GM18502 (cell line): ENCODE data around the gene TMEM190.
"Not testable (repeated sequence)": the region's sequence is repeated elsewhere in the genome, so short reads cannot be mapped to it uniquely, and the experiment has no call there.

ENCODE experiments used
- ATAC-seq: cut with Tn5 transposase; IDR thresholded peaks from one replicate; pipeline ENCODE4 v1.9.1; 2021; ENCODE audit warnings: mild to moderate bottlenecking; ENCODE audit not compliant: unreplicated experiment, poor library complexity

Gene TMEM190

DNA sequence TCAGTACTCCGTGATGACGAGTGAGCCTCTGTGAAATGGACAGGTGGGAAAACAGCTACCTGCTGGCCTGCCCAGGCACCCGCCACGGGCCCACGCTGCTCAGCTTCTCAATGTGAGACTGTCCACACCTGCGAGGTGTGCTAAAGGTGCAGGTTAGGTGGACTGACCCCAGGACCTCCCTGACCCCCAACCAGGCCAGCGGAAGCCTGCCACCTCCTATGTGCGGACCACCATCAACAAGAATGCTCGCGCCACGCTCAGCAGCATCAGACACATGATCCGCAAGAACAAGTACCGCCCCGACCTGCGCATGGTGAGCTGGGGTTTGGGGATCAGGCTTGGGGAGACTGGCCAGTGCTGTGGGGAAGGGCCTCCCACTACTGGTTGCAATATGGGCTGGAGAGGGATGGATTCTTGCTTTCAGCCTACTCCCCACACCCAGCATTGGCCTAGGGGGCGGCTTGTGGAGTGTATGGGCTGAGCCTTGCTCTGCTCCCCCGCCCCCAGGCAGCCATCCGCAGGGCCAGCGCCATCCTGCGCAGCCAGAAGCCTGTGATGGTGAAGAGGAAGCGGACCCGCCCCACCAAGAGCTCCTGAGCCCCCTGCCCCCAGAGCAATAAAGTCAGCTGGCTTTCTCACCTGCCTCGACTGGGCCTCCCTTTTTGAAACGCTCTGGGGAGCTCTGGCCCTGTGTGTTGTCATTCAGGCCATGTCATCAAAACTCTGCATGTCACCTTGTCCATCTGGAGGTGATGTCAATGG, 11.3 kb downstream of the TMEM190 start:
- ATAC-seq = no peak

DNA sequence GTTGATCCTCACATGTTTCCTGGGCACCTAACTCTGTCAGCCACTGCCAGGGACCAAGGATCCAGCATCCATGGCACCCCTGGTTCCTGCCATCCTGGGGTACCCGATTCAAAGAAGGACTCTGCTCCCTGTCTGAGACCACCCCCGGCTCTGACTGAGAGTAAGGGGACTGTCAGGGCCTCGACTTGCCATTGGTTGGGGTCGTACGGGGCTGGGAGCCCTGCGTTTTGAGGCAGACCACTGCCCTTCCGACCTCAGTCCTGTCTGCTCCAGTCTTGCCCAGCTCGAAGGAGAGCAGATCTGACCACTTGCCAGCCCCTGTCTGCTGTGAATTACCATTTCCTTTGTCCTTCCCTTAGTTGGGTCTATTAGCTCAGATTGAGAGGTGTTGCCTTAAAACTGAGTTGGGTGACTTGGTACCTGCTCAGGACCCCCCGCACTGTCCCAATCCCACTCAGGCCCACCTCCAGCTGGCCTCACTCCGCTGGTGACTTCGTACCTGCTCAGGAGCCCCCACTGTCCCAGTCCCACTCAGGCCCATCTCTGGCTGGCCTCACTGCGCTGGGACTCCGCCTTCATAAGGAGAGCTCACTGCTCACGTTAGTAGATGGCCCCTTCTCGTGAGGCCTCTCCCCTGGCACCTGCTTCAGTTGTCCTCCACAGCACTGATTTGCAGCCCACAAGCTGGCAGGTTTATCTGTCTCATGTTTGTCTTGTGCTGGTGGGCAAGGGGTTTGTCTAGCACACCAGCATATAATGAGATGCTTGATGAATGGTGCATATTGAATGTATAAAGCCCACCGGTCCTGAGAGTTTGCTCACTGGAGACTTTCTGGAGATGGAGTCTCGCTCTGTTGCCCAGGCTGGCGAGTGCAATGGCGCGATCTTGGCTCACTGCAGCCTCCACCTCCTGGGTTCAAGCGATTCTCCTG, 13.0 kb downstream of the TMEM190 start:
- no peak for ATAC-seq

DNA sequence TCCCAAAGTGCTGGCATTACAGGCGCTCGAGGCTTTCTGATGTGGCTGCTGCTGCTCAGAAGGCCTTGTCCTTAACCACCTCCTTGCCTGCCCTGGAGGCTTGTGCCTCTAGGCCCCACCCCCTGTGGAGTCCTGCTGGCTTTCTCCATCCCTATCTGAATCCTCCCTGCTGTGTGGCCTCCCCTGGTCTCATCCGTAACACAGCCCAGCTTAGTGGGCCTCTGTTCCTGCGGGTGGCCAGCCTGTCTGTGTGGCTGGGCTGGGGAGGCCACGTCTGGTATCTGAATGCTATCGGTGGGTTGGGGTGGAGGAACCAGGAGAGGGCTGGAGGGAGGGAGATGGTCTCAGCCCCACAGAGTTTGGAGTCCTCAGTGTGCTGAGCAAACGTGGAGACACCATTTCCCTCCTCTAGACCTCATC, 13.8 kb downstream of the TMEM190 start:
- ATAC-seq = no peak

DNA sequence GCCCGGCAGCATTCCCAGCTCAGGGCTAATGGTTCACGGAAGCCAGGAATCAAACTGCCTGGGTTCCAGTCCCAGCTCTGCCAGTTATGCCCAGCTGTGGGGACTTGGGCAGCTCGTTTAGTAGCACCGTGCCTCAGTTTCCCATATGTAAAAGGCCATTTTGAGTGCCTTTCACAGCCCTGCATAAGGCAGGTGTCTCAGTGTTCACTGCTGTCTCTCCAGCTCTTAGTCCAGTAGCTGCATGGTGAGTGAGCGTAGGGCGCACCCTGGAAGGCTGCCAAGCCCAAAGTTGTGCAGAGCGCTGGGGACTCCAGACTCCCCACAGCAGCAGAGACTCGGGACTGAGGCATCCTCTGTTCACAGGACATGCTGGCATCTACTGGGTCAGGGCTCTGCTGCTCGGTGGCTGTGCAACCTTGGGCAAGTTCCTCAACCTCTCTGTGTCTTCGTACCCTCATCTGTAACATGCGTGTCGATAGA, 14.6 kb downstream of the TMEM190 start:
- no peak for ATAC-seq

DNA sequence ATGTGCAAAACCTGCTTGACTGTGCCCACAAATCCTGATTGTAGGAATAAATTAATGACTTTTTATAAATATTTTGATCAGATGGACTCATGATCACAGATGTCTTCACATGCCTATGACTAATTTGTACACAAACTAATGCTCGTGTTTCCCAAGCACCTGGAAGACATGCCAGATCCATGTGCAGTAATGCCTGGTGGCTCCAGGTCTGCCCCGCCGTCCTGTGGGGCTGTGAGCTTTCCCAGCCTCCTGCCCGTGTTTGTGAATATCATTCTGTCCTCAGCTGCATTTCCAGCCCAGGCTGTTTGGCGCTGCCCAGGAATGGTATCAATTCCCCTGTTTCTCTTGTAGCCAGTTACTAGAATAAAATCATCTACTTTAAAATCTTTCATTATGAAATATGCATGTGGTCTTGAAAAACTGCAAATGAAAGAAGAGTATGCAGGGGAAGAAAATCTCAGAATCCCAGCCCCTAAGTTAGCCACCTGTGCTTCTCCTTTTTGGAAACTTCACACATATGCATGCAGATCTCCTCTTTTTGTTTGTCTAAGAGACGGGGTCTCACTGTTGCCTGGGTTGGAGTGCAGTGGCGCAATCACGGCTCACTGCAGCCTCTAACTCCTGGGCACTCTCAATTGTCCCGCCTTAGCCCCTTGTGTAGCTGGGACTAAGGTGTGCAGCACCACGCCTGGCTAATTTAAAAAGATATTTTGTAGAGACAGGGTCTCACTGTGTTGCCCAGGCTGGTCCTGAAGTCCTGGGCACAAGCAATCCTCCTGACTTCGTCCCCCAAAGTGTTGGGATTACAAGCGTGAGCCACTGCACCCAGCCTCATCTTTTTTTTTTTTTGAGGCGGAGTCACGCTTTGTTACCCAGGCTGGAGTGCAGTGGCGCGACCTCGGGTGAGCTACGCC, 15.3 kb downstream of the TMEM190 start:
- ATAC-seq = no peak

DNA sequence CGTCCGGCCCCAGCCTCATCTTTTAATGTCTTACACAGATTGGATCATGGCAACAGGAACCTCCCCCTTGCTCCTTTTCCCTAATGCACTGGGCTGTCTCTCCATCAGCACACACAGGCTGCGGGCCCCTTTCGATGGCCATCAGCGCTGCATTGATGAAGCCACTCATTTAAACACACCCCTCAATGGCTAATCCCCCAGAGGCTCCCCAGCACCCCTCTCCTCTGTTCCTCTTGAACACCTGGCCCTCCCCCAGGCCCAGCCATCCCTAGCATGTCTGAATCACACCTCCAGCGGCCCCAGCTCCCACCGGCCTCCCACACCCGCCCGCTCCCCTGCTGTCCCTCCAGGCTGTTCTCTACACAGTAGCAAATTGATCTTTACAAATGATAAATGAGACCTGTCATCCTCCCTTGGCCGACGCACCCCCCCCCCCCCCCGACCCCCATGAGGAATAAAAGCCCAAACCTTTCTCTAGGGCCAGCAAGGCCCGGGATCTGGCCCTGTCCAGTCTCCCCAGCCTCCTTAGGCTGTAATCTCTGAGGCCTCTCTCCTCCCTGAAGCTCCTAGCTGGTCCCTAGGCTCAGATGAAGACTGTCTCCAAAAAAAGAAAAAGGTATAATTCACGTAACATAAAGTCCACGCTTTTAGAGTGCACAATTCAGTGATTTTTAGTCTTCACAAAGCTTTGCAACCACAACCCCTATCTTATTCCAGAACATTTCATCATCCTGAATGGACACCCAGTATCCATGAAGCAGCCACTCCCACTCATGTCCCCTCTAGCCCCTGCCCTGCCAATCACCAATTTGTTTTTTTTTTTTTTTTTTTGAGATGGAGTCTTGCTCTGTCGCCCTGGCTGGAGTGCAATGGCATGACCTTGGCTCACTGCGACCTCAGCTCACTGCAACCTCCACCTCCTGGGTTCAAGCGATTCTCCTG, 16.5 kb downstream of the TMEM190 start:
- ATAC-seq = no peak

DNA sequence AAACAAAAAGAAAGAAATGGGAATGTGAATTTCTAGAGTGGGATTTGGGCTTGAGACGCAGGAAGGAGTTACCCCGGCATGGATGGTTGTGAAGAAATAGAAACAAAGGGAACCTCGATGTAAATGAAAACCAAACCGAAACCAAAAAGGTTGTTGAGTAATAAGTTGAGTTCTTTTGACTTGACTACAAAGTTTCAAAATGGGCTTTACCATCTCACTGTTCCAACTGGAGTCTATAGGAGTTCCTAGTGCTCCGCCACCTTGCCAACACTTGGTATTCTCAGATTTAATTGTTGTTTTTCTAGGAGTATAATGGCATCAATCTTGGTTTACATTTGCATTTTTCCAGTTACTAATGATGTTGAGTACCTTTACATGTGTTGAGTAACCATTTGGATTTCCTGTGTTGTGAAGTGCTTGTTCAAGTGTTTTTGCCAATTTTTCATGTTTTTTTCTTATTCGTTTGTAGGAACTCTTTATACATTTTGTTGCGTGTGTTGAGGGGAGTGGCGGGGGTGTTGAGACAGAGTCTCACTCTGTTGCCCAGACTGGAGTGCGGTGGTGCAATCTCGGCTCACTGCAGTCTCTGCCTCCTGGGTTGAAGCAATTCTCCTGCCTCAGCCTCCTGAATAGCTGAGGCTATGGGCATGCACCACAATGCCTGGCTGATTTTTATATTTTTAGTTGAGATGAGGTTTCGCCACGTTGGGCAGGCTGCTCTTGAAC, 21.7 kb downstream of the TMEM190 start:
- no peak for ATAC-seq

DNA sequence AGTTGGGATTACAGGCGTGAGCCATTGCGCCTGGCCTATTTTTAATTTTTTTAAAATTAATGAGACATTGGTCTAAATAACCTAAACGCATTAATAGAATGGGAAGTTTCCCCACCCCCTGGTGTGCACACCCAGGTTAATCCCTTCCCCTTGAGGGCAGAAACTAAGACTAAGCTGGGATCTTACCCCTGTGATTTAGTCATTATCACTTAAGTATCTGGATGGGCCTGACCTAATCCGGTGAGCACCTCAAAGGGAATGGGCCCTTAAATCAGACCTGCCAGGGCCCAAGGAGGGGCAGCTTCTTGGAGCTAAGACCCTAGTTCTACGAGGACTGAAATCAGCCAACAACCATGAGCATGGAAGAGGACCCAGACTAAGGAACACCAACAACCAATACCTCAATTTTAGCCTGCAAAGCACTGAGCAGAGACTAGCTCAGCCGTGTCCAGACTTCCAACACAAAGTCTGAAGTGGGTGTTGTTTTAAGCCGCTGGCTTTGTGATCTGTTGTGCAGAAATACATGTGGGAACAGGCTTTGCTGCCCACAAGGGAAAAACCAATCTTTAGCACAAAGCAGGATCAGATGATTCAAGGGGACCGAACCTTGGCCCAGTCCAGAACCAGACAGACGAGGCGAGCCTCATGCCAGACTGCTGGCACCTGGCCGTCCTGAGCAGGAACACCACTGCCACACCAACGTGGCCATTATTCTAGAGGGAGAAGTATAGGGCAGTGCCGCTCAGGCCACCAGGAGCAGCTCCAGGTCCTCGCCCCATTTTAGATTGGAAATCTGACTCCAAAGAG, 23.9 kb downstream of the TMEM190 start:
- no peak for ATAC-seq

DNA sequence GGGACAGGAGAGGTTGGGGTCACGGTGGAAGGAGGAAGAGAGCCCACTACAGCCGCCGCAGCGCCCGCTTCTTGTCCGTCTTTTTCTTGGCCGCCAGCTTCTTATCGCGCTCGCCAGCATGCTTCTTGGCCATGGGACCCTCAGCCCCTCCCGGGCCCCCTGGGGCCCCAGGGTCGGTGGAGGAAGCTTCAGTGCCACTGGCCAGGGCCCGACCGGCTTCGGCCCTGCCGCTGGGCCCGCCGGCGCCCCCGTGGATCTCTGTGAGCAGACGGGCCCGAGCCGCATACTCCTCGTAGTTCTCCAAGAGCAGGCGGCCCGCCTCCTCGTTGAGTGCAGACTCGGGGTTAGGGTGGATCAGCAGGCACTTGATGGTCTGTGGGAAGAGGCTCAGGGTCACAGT, 24.8 kb downstream of the TMEM190 start:
- ATAC-seq = not testable (repeated sequence)

DNA sequence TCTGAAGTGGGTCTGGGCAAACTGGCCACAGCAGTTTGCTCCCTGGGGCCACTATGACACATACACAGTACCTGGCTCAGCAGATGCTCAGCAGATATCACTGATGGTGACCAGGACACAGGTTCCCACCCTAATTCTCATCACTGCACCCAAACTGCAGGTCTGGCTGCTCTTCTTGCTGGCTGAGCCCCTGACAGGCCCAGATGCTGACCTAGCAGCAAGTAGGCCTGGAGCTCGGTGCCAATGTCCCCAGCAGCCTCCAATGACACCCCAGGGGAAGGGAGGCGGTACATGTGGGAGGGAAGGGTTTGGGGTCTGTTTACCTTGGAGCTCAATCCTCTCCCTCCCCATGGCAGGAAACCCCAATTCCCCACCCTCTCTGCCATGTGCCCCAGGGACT, 25.9 kb downstream of the TMEM190 start:
- no peak for ATAC-seq

DNA sequence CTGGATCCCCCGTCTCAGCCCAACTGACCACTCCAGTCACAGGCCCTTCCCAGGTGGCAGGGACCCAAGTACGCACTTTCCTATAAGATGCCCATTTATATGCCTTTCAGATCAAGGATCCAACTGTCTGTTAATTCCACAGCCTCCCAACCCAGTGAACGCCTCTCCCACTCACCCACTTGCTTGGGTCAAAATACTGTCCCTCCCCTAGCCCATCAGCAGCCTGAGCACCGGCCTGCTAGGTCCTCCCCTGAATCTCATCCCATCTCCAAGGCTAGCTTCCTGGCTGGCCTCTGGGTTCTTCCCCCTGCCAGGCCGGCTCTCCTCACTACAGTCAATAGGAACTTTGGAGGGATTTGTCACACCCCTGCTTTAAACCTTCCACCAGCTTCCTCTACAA, 29.0 kb downstream of the TMEM190 start:
- no peak for ATAC-seq

DNA sequence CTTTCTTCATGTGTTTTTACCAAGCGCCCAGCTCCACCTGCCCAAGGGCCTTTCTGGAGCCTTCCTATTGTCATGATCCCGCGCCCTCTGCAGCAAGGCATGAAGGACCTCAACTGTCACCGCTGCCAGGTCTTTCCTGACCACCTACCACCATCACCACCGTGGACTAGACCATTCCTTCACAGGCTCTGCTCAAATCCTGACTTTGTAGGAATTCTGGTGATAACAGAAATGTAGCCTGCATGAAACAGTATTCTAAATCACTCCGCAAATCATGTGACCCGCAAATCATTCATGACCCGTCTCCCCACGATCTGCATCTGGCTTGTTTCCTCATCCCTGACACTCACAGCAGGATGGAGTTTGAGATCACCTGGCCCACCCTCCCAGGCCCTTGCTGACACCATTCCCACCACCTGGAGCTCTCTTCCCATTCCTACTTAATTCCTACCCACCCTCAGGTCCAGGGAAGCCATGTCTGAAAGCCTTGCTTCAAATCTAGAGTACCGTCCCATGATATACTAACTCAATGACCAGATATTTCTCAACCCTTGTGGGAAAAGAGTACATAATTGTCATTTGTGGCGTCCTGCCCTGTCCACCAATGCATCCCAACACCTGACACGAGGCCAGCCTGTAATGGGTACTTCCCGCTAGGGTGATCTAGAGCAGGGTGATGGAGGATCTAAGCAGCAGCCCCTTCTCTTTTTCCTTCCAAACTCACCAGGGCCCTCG, 29.6 kb downstream of the TMEM190 start:
- no peak for ATAC-seq

DNA sequence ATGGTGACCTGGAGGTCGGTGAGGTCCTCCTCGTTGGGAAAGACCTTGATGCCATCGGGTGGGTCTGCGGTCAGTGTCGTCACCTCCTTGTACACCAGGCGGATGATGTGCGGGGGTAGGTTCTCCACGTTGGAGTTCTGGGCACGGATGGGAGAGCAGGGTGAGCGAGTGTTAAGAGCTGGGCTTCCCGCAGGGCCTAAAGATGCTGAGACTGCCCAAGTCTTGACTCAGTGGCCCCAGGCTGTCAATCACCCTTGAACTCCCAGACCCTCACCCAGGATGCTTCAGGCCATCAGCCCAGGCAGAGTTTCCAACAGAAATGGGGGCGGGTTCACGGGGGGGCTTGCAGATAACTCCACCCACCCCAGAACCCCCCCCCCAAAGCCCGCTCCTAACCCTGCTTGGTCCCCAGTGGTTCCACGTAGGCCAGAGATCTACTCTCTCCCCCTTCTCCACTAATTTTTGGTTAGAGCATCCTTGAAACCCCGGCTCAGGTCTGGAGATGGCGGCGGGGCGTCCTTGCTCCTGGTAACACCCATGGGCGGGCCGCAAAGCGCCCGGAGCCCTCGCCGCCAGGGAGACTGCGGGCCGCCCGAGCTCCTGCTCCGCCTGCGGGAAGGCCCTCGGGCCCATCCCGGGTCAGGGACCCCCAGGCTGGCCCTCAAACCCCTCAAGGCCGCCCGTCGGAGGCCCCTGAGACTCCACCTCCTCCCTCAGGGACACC, 30.4 kb downstream of the TMEM190 start:
- ATAC-seq = no peak

DNA sequence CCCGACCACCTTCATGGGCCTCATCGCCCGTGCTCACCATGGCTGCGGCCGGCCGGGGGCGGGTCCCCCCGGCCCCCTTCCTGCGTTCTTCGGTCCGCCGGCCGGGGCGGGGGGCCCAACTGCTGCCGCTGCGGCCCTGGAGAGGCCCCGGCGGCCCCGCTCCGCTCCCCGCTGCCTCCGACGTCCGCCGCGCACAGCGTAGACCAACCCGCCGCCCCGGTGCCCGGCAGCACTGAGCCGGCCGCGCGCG, 30.8 kb downstream of the TMEM190 start, which contains the start of gene UBE2S:
UBE2S (minus strand) TSS at position 239 of the 250 bp plus-strand sequence; CDS start at position 40, 199 bp downstream.
- not testable (repeated sequence) for ATAC-seq

DNA sequence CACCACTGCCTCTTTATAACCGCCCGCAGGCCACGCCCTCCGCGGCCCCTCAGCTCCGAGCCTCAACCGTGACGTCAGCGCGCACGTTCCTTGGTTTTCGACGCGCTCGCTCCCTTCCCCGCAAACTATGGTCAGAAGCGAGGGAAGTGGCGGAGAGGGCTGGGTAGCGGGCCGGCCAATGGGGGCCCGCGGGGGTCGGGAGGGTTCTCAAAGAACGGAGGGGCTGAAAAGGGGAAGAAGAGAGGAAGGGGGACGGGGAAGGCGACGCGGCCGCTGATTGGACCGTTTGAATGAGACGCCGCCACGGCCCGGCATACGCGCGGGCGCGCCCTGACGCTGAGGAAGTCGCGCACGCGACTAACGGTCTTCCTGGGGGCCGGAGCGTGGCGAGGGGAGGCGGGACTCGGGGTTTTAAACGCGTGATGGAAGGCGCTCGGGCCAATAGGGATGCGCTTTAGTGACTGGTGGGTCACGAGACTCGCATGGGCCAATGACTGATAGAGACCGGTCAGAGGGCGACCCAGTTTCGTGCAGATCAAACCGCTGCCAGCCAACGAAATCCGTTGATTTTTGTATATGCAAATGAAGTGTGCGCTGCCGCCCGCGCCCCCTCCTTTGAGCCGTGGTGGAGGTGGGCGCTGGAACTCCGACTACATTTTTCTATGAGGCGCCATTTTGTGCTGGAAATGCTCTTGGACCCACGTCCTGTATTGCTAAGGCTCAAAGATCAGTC, 31.3 kb downstream of the TMEM190 start:
- ATAC-seq = peak; percentile 86

DNA sequence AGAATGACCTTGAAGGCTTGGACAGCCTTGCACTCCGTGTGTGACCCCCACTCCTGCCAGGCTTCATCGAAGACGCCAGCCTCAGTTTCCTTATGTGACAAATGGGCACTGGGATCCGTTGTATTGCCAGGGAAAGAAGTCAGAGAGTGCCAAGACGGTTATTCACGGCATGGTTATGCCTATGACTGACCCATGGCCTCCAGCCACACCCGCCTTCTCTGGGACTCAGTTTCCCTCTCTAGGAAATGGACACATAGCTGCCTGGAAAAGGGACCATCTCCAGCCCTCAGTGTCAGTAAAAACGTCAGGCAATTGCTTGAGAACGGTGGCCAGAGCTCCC, 31.9 kb downstream of the TMEM190 start:
- no peak for ATAC-seq
